Activated CD8-positive, alpha-beta memory T cell treated with anti-CD3 and anti-CD28 coated beads, Interleukin-2, amount 50 U/mL, for 1 hour (primary cell): ENCODE data around the gene CERS6.

Source experiments
- DNase-seq: peaks from one replicate; pipeline ENCODE4 v3.0.0-alpha.2; 2020; ENCODE audit errors: extremely low read depth

CERS6 gene

DNA sequence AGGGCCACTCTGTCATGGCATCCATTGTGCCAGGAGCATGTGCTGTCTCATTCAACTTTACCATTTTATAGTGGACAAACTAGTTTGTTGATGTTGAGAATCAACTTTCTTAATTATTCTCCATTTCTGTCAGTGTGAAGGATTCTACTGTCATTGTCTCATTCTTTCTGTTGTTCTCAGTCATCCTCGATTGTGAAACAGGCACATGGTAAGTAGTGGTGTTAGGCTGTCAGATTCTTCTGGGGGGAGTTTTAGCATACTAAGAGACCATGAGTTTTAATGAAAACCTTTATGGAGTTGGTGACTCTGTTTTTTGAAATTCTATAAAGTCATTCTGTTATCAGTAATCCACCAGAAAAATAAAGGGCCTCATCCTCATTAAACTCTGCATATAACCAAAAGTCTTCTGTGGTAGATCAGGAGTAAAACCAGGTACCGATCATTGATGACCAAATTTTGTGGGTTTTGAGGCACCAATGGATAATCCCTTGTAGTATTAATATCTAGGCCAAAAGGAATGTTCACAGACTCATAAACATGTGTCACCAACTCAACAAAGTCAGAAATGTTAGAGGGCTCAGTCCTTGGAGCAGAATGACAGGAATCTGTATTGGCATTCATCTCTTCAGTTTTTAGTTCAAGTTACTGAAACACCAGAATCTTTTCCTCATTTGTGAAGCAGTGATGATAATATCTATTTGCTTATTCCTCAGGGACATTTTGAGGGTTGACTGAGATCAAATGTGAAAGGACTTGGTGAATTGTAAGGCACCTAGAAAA lies 73.2 kb downstream of the CERS6 start:
- DNase-seq, result no peak

DNA sequence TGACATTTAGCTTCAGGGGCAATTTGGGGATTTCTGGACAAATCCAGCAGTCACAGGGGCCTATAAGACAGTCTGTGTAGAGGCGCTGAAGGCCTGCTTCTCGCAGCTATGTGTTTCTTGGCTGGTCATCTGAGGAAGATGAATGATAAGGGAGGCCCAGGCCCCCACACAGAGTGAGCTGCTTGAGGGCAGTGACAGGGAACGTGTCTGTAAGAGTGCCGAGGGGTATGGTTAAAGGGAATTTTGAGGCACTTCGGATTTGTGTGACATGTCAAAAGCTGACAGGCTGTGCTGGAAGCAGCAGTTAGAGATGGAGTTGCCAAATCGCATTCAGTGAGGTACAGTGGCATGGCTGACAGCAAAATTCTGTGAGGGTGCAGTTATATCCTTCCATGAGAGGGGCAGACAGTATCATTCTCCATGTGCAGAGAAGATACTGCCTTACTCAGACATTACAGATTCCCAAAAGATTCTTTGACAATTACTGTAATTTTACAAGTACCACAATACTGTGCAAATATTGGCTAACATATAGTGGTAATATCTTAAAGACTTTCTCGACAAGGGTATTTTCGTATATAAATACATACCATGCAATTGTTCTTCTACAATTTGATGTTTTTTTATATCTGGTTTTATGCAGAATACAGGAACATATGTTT lies 74.0 kb downstream of the CERS6 start:
- no peak for DNase-seq

DNA sequence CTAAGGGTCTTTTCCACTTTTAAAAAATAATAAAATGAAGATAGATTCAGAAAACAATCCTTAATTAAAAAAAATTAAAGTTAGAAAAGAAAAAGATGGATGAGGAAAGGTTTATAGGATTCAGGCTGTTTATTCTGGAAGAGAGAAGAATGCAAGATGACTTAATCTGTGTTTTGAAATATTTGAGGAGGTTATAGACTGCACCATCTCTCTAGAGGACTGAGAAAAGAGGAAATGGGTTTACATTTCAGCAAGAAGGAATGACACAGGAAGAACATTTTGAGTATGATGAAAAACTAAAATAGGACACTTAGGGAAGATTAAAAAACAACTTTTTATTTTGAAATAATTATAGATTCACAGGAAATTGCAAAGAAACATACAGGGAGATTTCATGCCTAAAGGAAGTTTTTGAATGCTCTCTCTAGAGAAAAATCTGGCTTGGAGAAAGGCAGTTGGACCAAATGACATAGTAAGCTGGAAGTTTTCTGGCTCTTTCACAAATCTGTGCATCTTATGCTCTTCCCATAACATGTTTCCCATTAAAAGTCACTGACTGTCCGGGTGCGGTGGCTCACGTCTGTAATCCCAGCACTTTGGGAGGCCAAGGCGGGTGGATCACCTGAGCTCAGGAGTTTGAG lies 75.0 kb downstream of the CERS6 start:
- DNase-seq, result no peak

DNA sequence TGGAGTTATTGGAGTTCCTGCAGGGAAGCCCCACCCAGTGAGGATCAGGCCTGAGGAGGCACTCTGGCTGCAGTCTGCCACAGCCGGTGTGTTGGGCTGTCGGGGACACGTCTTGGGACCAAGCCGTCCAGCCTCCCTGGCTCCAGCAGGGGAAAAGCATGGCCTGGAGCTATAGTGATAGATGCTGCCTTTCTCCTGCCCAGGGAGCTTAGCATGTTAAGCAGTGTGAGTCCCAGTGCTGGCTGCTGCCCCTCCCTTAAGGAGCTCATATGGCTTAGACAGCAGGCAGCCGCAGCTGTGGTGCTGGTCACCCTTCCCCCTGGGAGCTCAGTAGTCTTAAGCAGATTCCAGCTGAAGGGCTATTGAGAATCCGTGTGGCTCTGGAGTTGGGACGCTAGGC lies 78.9 kb downstream of the CERS6 start:
- no peak for DNase-seq

DNA sequence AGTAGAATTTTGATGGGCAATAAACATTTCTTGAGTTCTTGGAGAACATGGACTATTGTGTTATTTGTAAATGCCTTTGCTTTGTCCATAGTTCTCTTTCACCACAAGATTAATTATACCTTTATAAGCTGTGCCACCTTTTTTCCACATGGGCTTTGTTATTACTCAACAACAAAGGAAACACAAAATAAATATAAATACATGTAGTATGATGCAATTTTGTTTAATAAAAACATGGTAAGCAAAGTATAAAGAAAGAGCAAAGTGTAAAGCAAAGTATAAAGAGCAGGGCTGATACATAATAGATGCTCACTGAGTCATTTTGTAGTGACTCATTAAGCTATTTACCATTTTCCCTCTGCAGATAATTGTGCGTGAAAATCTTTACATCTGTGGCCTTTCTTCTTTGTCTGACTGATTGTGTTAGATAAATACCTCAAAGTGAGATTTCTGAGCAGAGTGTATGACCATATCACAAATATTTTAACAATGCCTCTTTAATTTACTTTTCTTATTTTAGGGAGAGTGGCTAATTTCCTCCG lies 80.9 kb downstream of the CERS6 start:
- no peak for DNase-seq

DNA sequence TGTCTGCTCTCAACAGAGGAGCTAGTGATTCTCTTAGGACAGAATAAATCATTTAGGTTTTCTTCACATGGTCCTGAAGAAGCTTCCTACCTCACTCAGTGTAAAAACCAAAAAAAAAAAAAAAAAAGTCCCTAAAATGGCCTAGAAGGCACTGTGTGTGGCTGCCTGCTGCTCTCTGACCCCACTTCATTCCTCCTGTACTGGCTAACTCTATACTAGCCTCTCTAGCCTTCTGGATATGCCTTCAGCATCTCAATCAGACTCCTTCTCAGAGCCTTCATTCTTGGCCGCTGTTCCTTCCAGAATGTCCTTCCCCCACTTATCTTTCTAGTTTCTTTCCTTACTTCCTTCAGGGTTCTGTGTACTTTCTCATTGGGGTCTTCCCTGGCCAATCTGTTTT lies 82.1 kb downstream of the CERS6 start:
- DNase-seq, result no peak

DNA sequence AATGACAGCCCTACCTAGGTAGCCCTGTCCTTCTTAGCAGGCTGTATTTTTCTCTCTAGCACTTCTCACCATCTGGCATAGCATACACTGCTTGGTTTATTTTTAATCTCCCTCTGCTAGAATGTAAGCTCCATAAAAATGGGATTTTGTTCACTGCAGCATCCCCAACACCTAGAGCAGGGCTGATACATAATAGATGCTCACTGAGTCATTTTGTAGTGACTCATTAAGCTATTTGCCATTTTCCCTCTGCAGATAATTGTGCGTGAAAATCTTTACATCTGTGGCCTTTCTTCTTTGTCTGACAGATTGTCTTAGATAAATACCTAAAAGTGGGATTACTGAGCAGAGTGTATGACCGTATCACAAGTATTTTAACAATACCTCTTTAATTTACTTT lies 82.5 kb downstream of the CERS6 start:
- DNase-seq, result no peak

DNA sequence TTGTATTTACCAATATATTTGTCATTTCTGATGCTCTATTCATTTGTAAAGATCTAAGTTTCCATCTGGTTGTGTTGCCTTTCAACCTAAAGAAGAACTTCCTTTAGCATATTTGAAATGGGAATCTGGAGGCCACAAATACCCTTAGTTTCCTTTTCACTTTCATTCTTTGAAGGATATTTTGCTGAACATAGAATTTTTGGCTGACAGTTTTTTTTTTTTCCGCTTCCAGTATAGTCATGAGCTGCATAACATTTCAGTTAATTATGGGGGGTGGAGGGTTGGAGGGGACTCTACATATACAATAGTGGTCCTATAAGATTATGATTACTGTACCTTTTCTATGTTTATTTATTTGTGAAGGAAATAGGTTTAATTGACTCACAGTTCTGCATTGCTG lies 83.9 kb downstream of the CERS6 start:
- DNase-seq, result no peak

DNA sequence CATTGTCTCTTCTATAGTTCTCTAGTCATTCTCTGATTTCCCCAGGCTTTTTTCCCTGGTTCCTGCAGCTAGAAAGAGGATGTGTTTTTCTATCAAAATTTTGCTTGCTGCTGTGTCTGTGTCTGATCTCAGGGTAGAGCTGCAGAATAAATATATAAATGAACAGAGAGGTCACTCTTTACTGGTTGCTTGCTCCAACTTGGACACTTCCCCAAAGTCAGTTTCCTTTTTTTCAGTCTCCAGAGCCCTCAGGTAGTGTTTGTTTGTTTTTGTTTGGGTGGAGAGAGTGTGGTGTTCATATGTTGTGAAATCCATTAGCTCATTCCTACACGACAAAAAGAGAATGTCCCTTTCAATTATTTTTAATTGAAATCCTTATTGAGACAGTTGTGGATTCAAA lies 85.8 kb downstream of the CERS6 start:
- DNase-seq, result no peak

DNA sequence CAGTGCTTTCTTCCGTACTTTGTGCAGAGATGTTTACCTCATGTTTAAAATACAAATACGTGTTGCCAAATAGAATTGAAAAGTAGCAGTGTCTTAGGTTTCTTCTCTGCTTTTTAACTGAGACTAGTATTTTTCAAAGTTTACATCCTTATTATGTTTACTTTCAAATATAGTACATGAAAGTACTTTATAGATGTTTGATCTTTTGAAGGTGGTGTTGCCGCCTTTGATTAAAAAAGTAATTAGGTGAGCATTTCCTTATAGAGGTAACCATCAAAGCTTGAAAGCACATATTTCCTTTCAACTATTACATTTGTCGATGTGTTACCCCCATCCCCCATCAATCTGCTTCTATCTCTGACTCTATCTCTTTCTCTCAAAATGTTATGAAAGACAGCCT lies 87.0 kb downstream of the CERS6 start:
- no peak for DNase-seq

DNA sequence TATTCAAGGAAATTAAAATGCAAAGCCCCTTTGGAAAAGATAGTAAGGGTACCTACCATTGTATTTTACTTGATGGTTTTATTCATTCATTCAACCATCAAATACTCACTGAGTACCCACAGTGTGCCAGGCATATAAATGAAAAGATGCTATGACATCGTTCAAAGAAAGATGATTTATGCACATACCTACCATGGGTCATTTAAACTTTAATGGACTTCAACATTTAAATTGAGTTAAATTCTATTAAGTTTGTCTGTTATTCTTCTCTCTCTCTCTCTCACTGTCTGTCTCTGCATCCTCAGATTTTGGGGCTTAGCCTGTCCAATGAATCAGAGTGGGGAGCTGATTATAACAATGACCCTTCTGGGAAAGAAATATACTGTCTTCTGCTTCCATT lies 87.9 kb downstream of the CERS6 start:
- no peak for DNase-seq

DNA sequence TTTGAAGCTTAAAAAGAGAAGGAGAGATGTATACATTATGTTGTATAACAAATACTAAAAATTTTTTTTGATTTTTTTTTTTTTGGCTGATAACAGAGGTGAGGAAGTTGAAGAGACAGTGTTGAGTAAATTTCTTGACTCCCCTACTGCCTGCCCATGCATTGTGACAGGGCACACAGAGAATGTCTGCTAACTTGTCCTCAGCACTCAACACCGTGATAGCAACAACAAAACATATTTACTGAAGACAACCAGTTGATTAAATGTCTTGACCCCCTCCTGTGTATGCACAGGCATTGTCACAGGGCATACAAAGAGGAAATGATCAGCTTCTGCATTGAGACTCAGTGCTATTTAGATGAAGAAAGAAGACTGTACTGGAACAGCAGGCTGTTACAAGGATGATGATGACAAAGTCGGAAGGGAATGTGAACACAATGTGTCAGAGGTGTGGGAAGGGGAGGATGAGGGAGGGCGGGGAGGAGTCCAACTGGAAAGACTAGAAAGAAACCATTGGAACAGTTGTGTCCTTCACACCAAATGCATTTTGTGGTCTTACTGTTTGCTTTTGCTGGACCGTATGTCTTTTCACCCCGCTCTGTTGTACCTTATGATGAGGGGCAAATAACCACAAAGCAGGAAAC lies 89.5 kb downstream of the CERS6 start:
- DNase-seq, result no peak

DNA sequence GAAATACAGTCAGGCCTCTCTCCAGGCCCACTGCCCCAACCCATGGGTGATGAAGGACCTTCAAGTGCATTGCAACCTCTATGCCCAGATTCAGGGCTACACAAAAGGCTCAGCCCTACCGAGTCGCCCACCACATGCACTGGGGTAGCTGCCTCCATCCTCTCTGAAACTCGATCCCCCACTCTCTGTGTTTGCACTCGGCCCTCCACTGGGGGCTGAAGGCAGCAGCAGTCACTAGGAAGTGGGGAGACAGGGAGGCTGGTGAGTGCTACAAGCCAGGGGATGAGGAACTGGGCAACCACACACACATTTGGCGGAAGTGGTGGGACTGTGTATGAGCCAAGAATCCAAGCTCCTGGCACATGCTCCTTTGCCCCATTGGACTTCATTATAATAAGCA lies 94.6 kb downstream of the CERS6 start:
- no peak for DNase-seq

DNA sequence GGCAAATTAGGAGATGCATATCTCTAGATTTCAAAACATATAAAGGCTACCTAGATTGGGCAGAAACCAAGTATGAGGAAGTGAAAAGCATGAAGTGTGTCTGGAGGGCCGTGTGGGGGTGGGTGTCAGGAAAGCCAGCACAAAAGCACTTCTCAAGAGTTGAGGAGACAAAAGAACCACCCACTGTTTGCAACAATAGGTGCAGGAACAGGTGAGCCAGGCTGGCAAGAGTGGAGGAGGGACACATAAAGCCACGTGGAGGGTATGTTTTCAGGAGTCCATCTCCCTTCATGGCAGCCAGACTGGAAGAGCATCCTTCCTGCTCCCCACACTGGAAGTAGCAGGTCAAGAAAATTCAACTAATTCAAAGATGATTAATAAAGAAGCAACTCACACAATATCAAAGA lies 96.4 kb downstream of the CERS6 start:
- DNase-seq, result no peak

DNA sequence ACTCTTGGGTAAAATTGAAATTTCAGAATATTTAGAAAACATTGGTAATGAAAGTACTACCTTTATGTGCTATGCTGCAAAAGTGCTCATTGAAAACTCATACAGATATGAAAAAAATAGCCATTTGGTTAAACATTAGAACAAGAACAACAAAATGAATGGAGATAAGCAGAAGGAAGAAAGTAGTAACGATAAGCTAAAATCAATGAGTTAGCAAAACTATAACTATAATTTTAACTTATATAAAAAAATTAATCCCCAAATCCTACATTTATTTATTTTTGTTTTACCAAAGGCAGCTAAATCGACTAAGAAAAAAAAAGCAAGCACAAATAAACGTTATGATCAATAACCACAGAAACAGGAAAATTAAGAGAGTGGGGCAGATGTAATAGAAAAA lies 99.2 kb downstream of the CERS6 start:
- DNase-seq, result no peak

DNA sequence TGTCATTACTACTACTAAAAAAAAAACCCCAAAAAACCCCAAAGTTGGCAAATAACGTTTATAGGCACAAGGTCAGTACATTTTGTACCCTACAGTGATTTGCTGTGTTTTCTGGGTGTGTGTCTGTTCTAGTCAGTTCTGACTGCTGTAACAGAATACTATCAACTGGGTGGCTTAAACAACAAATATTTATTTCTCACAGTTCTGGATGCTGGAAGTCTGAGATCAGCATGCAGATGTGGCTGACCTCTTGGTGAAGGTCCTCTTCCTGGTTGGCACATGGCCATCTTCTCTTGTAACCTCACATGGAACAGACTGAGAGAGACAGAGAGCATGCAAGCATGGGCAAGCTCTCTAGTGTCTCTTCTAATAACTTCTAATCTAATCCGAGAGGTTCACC lies 103.1 kb downstream of the CERS6 start:
- DNase-seq, result no peak

DNA sequence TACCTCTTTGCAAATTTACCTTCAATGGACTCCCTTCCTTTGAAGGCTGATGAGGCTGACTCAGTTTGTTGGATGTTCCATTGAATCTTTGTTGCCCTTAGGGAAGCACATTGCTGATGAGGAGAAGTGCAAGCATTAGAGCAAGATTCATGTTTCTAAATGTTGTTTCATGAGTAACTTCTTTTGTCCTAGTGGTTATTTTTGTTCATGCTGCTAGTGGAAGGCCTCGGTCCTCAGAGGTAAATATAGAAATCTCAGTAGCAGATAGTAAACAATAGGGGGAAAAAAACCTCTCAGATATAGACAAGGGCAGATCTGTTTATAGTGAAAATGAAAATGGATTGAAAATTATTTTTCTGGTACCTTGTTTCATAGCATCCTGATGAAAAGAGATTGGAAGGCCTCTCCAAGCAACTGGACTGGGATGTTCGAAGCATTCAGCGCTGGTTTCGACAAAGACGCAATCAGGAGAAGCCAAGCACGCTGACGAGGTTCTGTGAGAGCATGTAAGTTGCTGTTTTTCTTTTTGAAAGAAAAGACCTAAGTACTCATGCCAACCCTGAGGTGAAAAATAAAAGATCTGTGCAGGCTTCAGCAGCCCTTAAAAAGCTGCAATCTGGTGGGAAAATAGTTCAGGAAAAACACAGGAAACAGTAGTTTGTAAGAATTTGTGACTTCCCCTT lies 104.9 kb downstream of the CERS6 start:
- no peak for DNase-seq

DNA sequence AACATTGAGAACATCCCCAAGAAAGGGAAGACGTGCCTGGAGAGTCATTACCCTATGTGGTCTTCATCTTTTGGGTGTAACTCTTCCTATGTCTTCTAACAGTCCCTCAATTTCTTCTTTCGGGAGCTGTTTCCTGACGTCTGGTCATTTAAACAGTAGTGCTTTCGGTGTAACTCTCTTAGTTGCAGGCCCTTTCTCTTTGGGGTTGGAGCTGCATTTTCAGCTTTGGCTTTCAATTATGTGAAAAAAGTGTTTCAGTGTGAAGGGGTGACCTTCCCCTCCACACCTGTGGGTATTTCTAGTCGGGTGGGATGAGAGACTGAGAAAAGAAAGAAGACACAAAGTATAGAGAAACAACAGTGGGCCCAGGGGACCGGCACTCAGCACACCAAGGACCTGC lies 105.9 kb downstream of the CERS6 start:
- no peak for DNase-seq

DNA sequence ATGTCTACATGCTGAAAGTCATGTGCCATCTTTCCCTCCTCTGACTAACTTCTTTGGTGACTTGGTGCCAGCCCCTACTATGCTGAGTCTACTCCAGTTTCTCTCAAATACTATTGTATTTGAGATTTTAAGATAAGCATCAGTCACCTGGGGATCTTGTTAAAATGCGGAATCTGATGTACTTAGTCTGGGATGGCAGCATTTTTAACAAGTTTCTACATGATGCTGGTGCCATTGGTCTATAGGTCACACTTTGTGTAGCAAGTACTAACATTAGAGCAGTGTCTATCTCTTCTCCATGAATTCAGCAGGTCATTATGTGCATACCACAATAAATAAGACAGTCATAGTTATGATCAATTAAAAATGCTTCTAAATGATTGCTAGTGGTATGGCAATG lies 106.9 kb downstream of the CERS6 start:
- DNase-seq, result no peak

DNA sequence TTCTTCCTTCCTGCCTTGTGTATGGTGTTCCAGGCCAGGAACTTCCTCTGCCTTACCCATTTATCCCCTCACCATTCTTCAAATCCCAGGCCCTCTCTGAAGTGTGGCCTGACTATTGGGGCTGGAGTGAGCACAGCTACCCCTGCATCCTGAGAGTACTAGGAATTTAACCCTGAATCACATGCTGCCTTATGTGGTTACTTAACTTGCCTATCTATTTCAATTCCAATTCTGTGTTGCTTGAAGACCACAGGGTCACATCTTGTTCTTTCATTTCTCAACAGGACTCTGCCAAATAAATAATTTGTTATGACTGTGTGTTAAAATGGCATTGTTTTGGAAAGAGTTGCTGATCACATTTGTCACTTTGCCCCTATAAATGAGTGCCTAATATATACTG lies 108.6 kb downstream of the CERS6 start:
- no peak for DNase-seq

DNA sequence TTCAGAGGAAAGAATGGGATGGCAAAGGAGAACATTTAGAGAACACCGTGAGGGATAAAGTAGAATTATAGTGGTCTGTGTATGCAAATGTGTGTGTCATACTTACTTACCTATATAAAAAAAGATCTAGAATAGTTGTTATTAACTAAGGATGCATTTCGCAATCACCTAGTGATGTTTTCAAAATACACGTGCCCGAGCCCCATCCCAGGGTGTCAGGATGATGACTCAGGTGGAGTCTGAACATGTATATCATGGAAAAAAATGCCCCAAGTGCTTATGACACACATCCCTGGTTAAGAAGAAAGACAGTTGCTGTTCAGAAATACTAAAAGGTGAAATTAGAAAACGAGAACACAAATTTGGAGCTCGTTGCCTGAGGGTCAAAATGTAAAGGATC lies 109.0 kb downstream of the CERS6 start:
- DNase-seq, result no peak

DNA sequence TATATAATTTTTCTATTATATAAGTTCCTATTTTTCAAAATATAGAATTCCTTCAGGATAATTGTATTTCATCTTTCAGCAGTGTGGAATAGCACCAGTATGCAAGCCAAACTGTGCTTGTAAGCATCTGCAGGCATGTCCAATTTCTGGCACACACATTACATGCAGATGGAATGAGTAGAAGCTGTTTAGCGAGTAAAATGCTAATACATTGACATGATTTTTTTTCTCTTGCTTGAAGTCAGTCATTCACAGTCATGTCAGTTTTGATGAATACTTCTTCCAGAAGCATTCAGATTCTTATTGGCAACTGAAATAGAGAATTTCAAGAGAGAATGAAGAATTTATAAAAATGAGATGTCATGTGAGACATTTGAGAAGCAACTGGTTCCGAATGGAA lies 109.4 kb downstream of the CERS6 start:
- no peak for DNase-seq
